Right lobe of liver (tissue), 6 donors: ENCODE data around the gene RGS12. TPM values are rescaled to one million over a fixed set of nuclear protein-coding genes. Genes with fewer than 3 reads are reported as not detected.
A peak's percentile ranks its signal among the peaks of the same experiment; 100 is the strongest.
"Not testable (repeated sequence)": the region's sequence is repeated elsewhere in the genome, so short reads cannot be mapped to it uniquely, and the experiment has no call there.

Experiments used
- ATAC-seq, 4 donors: fragments of 200-7000 bp; cut with Tn5 transposase; one replicate each; pipeline ENCODE4 v1.9.1; 2020; ENCODE audit warnings: mild to moderate bottlenecking in 4 of 4, moderate library complexity in 4 of 4
- DNase-seq, 3 donors: peaks; one replicate each; pipeline ENCODE4 v3.0.0-alpha.2; 2020
- H3K27ac ChIP-seq, 3 donors: fragments of 200-600 bp; one replicate each; pipeline ENCODE4 v1.8.0; 2022
- H3K27me3 ChIP-seq, 2 donors: fragments of 200-600 bp; one replicate each; pipeline ENCODE4 v1.8.0; 2022
- H3K36me3 ChIP-seq, 4 donors: fragments of 200-600 bp; sonication (generic) in 1 of 4; one replicate each; pipeline versions ENCODE4 v1.5.1 to v1.8.0; 2017 to 2022; ENCODE audit warnings: control low read depth in 1 of 4
- H3K4me1 ChIP-seq, 4 donors: fragments of 200-600 bp; sonication (generic) in 1 of 4; one replicate each; pipeline versions ENCODE4 v1.5.1 to v1.8.0; 2017 to 2022; ENCODE audit warnings: control low read depth in 1 of 4
- H3K4me3 ChIP-seq, 3 donors: fragments of 200-600 bp; one replicate each; pipeline ENCODE4 v1.8.0; 2022
- H3K9me3 ChIP-seq, 4 donors: fragments of 200-600 bp; sonication (generic) in 1 of 4; one replicate each; pipeline versions ENCODE4 v1.5.1 to v1.8.0; 2017 to 2022; ENCODE audit warnings: control low read depth in 1 of 4
- POLR2A ChIP-seq: fragments of 450-650 bp; IDR thresholded peaks from one replicate; pipeline ENCODE4 v1.6.1; 2017; ENCODE audit warnings: antibody characterized with exemption, mild to moderate bottlenecking
- WGBS: methylation state at CpG from one replicate; pipeline ENCODE4 v1.1.6; 2018; ENCODE audit warnings: low coverage, low lambda C conversion rate; ENCODE audit not compliant: insufficient coverage; ENCODE audit errors: missing lambda C conversion rate; 5-methylcytosine and 5-hydroxymethylcytosine counted together
- intact Hi-C, 2 donors: fragments of 100-400 bp; cut with DNase I; formaldehyde crosslinking; loops; one replicate each; pipeline versions ENCODE4 v1.11.2 to v1.14.1; 2022
- total RNA-seq, 6 experiments: library from RNA; depleted of rRNA in 2 of 6; stranded (reverse); fragments of >200 nt in 2 of 6; fragmentation: NEBNext Ultra II Directional in 3 of 6; extraction: Animal tissue kit (Norgen Biotek cat#: 25700) in 3 of 6; gene quantifications; one replicate each; pipeline versions ENCODE4 v1.1.0 to v1.2.4, GENCODE V29; 2016 to 2023
- TF ChIP-seq, protein P1 (sequence below), 4 donors: fragments of 200-600 bp in 3 of 4; fragments of 450-650 bp in 1 of 4; IDR thresholded peaks; one replicate each; pipeline versions ENCODE4 v1.5.1 to v1.8.0; 2016 to 2022; ENCODE audit warnings: antibody characterized with exemption in 4 of 4, mild to moderate bottlenecking in 2 of 4
- donor health status: DM: no; HTN: yes; CAD: no.
- donor health status: DM: no; HTN: no; CAD: no.
- donor health status: DM: no; HTN: no; CAD: no.
- donor health status: DM: no; HTN: yes; CAD: no.
- donor health status: DM: no; HTN: yes; CAD: no.

RGS12 gene
- total RNA-seq, 6 experiments from 2014 or later = 15.0 to 29.6 (median 22.1) TPM

- no peaks in the 10 kb centered on the region for H3K36me3 ChIP-seq
- no peaks in the 10 kb centered on the region for H3K27me3 ChIP-seq
- H3K9me3 ChIP-seq = no peaks in the 10 kb centered on the region
- H3K4me1 ChIP-seq = no peaks in the 10 kb centered on the region
- H3K4me3 ChIP-seq = no peak overlapping the region
- DNase-seq = peak; percentile 16 to 43 (median 36)
- TF ChIP-seq POLR2A = no peak
- TF ChIP-seq, protein P1, sequence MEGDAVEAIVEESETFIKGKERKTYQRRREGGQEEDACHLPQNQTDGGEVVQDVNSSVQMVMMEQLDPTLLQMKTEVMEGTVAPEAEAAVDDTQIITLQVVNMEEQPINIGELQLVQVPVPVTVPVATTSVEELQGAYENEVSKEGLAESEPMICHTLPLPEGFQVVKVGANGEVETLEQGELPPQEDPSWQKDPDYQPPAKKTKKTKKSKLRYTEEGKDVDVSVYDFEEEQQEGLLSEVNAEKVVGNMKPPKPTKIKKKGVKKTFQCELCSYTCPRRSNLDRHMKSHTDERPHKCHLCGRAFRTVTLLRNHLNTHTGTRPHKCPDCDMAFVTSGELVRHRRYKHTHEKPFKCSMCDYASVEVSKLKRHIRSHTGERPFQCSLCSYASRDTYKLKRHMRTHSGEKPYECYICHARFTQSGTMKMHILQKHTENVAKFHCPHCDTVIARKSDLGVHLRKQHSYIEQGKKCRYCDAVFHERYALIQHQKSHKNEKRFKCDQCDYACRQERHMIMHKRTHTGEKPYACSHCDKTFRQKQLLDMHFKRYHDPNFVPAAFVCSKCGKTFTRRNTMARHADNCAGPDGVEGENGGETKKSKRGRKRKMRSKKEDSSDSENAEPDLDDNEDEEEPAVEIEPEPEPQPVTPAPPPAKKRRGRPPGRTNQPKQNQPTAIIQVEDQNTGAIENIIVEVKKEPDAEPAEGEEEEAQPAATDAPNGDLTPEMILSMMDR (IDR thresholded peaks at IDR 0.05) = no peak
- intact Hi-C loops = no loop called here
- ATAC-seq = no peak
- no peak overlapping the region for H3K27ac ChIP-seq
- 30% methylated on average over 2 of the region's 19 CpGs for WGBS
Measured at GRCh38 chr4:3299976-3300671, 7.3 kb downstream of the RGS12 start.

DNA sequence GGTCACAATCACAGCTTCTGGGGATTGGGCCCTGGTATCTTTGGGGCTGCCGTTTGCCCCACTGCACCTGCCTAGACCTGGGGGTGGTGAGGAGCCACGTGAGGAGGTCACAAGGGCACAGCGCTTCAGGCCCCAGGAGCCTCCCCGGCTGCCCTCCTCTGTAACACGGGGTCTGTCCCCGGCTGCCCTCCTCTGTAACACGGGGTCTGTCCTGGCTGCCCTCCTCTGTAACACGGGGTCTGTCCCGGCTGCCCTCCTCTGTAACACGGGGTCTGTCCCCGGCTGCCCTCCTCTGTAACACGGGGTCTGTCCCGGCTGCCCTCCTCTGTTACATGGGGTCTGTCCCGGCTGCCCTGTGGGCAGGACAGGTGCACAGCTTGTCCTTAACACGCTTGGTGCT is 8.1 kb downstream of the RGS12 start:
- intact Hi-C loops, H3K9me3 ChIP-seq, H3K27ac ChIP-seq, ATAC-seq, H3K27me3 ChIP-seq, H3K36me3 ChIP-seq, H3K4me3 ChIP-seq, H3K4me1 ChIP-seq: not testable (repeated sequence)
- WGBS = 75% methylated on average over 2 of the region's 15 CpGs
- DNase-seq = peak; percentile 16 to 36 (median 33)

DNA sequence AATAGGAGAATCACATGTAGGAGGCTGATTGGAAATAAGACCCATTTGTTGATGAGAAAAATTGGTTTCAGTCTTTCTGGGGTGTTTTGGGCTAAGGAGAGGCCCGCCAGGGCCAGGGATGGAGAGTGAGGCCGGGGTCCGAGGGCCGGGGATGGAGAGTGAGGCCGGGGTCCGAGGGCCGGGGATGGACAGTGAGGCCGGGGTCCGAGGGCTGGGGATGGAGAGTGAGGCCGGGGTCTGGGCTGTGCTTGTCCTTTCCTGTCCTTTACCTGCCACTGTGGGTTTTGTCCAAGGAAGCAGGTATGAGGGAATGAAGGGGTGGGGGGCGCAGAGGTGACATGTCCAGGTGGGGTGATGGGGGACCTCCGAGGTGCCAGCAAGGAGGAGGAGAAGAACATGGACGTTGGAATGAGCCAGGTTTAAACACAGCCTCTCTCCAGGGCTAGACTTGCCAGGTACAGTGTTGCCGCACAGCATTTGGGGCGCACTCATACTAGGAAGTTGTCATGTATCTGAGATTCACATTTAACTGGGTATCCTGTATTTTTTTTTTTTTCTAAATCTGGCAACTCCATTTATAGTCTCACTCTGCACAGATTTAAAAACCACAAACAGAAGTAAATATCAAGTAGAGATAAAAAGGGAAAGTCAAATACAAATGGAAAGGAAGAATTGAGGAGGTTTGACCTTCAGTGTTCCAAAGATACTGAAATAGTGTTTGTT is 8.8 kb downstream of the RGS12 start:
- Histone ChIP-seq H3K4me1 (no peaks in the 10 kb centered on the region), H3K9me3 (no peaks in the 10 kb centered on the region), H3K36me3 (no peaks in the 10 kb centered on the region), H3K27me3 (no peaks in the 10 kb centered on the region), H3K27ac (peak overlapping the region in 1 of 3 donors; percentile 8), H3K4me3 (no peak overlapping the region)
- 62% methylated on average over 8 of the region's 15 CpGs for WGBS
- peak; percentile 12 to 41 (median 32) for DNase-seq
- TF ChIP-seq, protein P1 (IDR thresholded peaks at IDR 0.05) = no peak
- TF ChIP-seq POLR2A = no peak
- ATAC-seq = no peak
- intact Hi-C loops = no loop called here

DNA sequence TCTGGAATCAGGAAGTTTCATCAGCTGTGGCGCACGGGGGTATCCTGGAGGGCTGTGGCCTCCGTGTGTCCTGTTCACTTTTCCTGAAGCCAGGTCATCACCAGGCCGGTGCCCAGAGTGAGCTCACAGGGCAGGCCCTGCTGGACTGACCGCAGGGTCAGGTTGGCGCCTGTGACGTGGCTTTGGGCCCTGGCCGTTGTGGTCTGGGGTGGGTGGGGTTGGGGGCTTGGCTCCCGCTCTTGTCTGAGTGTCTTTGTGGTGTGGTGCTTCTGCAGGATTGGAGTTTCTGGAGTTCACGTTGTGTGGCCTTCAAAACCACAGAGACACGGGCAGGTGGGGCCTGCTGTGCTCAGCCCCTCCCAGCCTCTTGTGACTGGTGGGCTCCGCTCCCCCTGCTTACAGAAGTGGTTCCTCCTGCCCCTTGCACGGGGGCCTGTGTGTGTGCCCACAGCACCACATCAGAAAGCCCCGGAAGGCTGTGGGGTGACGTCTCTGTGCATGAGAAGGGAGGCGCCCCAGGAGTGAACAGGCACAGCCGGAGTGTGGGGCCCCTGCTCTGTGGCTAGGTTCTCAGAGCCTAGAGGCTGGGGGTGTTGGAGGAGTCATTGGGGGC is 9.5 kb downstream of the RGS12 start:
- peak; percentile 54 to 82 (median 62) for ATAC-seq
- intact Hi-C loops = no loop called here
- peak; percentile 28 to 69 (median 59) for DNase-seq
- Histone ChIP-seq H3K4me3 (no peak overlapping the region), H3K36me3 (no peaks in the 10 kb centered on the region), H3K4me1 (no peaks in the 10 kb centered on the region), H3K27me3 (no peaks in the 10 kb centered on the region), H3K9me3 (no peaks in the 10 kb centered on the region), H3K27ac (peak overlapping the region in 1 of 3 donors; percentile 8)
- TF ChIP-seq, protein P1 (IDR thresholded peaks at IDR 0.05) = no peak
- TF ChIP-seq POLR2A = no peak
- 34% methylated on average over 10 of the region's 17 CpGs for WGBS
